KOPT-K1 (cell line): ENCODE results near the gene PPRC1.
"Not testable (repeated sequence)": the region's sequence is repeated elsewhere in the genome, so short reads cannot be mapped to it uniquely, and the experiment has no call there.

Experiments
- H3K27ac ChIP-seq: fragments of 200-600 bp; sonication (generic); 2 replicates; pipeline ENCODE4 v1.5.1; 2016; ENCODE audit warnings: antibody characterized with exemption, mild to moderate bottlenecking, low read depth, low read length; ENCODE audit not compliant: poor library complexity, severe bottlenecking
- H3K36me3 ChIP-seq: fragments of 200-600 bp; sonication (generic); 2 replicates; pipeline ENCODE4 v1.5.1; 2017; ENCODE audit warnings: antibody characterized with exemption, mild to moderate bottlenecking, low read length, moderate library complexity; ENCODE audit not compliant: insufficient read depth
- H3K9me3 ChIP-seq: fragments of 200-600 bp; sonication (generic); 2 replicates; pipeline ENCODE4 v1.5.1; 2017; ENCODE audit warnings: antibody characterized with exemption, low read length, mild to moderate bottlenecking; ENCODE audit not compliant: insufficient read depth, poor library complexity, severe bottlenecking

The PPRC1 gene

DNA sequence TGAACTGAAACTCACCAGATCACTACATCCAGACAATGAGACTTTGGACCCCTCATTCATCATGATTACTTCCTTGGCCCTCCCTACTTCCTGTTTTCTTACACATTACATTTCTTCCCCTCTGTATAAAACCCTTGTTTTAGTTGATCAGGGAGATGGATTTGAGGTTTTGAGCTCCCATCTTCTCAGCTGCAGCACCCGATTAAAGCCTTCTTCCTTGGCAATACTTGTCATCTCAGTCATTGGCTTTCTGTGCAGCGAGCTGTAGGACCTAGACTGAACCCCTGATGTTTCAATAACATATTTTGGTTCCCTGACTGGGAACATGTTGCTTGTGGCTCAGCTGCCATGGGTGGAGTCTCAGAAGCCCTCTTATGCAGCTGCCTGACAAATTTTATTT, 52.4 kb downstream of the PPRC1 start:
- H3K36me3 ChIP-seq = no peaks in the 10 kb centered on the region
- H3K9me3 ChIP-seq = peaks cover 34% of the 10 kb centered on the region
- H3K27ac ChIP-seq = no peak overlapping the region

DNA sequence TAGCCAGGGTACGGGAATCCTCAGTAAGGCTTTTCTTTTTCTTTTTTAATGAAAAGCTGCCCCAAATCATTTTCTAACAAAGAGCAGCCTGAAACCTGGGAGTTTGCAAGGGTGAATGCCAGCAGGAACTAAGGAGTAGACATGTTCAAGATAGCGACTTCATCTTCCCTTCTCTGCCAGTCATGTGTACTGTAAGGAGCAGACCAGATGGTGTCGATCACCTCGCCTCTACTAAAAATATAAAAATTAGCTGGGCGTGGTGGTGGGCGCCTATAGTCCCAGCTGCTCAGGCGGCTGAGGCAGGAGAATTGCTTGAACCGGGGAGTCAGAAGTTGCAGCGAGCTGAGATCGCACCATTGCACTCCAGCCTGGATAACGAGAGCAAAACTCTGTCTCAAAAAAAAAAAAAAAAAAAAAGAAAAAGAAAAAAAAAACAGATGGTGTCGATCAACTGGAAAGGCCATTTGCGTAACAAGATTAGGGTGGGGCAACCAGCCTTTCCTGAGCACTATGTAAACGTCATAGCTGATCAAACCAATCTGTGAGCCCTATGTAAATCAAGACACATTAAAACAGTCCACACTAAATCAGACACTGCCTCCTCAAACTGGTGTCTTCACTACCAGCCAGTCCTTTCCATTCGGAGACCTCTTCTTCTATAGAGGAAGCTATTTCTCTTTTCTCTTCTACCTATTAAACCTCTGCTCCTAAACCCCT, 53.1 kb downstream of the PPRC1 start:
- no peaks in the 10 kb centered on the region for H3K36me3 ChIP-seq
- H3K27ac ChIP-seq = no peak overlapping the region
- H3K9me3 ChIP-seq = peaks cover 40% of the 10 kb centered on the region

DNA sequence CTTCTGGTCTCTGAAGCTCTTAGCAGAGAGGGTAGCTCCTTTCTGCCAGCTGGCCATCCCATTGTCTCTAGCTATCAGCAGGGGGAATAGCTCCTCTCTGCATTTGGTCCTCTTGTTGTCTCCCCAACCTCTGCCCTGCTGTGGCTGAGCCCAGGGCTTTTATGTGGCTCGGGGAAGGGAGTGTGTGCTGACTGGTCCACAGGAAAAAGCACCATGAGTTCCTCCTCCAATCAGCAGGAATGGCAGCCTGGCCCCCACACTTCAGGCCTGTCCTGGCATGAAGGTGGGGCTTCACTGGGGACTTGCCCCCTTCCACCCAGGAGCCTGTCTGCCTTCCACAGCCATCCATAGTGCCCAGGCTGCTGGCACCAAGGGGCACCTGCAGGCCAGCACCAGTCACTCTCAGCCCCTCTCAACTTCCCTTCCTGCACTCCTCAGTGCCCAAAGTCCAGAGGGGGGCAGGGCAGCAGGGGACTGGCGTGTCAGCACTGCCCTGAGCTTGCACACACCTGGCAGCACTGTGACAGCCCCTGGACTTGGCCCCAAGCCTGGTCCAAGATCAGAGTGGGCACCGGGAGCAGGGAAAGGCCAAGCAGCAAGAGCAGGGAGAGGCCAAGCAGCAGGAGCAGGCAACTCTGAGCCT, 55.6 kb downstream of the PPRC1 start:
- Histone ChIP-seq H3K27ac (no peak overlapping the region), H3K36me3 (no peaks in the 10 kb centered on the region), H3K9me3 (peaks cover 59% of the 10 kb centered on the region)

DNA sequence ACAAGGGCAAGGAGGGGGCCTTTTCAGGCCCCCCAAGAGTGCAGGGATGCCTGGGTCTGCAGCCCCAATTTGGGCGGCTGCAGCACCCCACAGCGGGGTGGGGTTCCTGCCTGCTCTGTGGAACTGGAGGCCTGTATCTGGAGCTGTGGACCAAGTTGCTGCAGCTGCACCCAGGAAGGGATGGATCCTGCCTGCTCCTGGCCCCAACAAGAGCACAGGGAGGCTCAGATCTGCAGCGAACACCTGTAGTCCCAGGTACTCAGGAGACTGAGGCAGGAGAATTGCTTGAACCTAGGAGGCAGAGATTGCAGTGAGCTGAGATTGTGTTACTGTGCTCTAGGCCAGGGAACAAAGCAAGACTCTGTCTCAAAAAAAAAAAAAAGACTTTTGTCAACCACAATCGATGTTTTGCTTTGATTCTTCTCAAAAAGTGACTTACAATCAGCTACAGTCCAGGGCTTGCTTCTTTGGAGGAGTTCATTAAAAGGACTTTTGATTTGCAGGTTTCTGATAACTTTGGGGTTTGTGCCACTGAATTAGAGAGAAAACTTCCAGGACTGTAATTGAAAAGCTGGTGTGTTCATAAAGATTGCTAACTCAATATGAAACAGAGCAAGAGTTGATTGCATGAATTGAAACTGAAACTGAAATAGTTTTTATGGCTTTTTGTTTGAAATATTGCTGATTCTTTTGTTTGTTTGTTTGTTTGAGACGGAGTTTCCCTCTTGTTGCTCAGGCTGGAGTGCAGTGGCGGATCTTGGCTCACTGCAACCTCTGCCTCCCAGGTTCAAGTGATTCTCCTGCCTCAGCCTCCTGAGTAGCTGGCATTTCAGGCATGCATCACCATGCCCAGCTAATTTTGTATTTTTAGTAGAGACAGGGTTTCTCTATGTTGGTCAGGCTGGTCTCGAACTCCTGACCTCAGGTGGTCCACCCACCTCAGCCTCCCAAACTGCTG, 56.4 kb downstream of the PPRC1 start:
- Histone ChIP-seq H3K9me3 (peaks cover 59% of the 10 kb centered on the region), H3K27ac (peak overlapping the region; percentile 35)
- not testable (repeated sequence) for H3K36me3 ChIP-seq

DNA sequence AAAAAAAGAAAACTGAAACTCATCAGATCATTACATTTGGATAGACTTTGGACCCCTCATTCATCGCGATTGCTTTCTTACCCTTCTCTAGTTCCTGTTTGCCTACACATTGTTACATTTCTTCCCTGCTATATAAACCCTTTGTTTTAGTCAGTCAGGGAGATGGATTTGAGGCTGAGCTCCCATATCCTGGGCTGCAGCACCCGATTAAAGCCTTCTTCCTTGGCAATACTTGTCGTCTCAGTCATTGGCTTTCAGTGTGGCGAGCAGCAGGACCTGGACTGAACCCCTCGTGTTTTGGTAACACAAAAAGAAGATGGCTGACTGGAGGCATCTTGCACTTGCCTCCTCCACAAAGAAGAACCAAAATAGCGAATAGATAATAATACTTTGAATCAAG, 59.1 kb downstream of the PPRC1 start:
- H3K9me3 ChIP-seq = peaks cover 40% of the 10 kb centered on the region
- no peak overlapping the region for H3K27ac ChIP-seq

DNA sequence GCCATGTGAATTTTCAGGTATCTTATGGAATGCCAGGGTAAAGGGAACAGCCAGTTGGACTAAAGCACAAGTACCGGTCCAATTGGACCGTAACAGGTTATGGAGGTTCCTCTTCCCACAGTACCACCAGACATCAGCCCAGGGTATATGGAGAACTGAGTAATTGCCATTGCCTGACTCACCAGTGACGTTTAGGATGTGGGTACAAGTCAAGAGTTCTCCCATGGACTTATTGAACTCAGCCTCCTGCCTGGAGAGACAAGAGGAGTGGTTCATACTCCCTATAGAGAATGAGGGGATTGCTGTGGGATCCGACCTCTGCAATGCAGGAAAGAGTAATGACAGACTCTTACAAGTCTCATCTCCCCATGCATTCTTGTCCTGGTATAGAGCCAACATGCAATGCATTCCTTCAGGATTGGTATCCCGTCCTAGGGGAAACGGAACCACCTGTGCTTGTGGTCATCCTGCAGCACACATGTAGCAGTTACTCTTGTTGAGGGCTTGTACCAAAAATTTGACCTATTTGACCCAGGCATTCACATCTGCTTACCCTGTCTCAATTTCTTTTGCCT, 62.5 kb downstream of the PPRC1 start:
- peaks cover 33% of the 10 kb centered on the region for H3K9me3 ChIP-seq
- no peak overlapping the region for H3K27ac ChIP-seq
- H3K36me3 ChIP-seq = no peaks in the 10 kb centered on the region

More for the DNA sequence above, 59.1 kb downstream of the PPRC1 start:
- H3K36me3 ChIP-seq = no peaks in the 10 kb centered on the region

DNA sequence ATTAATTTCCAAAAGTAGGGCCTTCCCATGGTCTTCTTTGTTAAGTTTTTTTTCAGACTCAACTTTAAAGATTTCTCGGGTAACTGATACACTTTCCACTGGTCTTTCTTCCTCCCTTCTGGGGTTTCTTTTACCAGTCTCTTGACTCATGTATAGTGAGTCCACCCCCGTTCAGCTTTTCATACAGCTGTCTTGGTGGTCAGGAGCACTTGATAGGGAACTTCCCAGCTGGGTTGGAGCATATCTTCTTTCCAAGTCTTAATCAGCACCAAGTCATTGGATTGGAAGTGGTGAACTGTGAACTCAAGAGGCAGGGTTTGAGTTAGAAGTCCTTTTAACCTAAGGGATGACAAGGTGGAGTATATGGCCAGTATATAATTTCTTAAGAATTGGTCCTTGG, 64.1 kb downstream of the PPRC1 start:
- Histone ChIP-seq H3K36me3 (no peaks in the 10 kb centered on the region), H3K9me3 (peaks cover 19% of the 10 kb centered on the region), H3K27ac (no peak overlapping the region)

DNA sequence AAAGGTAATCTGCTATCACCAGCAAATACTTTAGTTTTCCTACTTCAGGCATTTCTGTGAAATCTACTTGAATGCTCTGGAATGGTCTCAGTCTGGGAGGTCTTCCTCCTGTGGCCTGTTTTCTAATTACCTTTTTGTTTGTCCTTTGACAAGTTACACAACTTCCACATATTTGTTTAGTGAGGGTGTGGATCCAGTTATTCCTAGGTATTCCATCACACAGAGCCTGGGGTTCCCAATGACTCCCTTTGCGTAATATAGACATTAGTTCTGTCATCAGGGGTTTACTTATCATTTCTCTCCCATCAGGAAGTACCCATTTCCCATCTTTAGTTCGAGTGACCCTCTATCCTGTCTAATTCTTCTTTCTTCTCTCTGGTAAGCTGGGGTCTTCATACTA, 65.2 kb downstream of the PPRC1 start:
- Histone ChIP-seq H3K36me3 (no peaks in the 10 kb centered on the region), H3K9me3 (peaks cover 8% of the 10 kb centered on the region), H3K27ac (no peak overlapping the region)
